ENCODE measurements around the gene LDLRAD3.

Gene LDLRAD3

DNA sequence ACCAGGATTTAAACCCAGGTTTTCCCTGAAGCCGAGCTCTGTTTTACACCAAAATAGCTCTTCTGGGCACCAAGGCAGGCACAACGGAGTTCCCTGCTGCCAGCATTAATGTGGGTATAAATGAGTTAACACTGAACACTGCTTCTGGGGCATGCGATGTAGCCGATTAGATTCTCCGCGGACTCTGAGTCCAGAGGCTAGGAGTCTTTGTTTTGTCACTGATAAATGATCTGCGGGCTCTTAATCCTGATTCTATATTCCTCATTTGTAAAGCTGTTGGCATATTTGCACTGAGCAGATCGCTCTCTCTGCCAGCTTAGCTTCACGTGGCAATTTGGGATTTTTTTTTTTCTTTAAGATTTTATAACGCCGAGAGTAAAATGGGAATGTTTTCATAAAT lies 16.8 kb upstream of the LDLRAD3 start:
- no peak for DNase-seq (ENCODE audit: low read depth, low spot score)
- H3K27ac ChIP-seq = peak overlapping the region; percentile 51

DNA sequence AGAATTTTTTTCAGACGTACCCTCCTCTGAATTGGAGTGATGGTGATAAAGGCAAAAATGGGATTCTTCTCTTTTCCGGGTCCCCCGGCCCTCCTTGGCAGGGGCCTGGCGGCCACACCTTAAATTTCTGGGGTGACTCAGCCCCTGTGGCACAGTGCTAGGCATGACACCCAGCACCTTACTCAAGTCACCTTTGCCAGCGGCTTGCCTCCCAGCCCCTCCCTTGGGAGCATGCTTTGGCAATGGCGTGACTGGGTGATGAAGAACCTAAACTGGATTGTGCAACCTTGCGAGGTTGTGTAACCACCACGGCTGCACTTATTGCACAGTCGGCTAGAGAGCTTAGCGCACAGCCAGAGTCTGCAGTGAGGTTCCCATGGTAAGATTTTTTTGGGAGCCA lies 16.2 kb upstream of the LDLRAD3 start:
- DNase-seq (ENCODE audit: low read depth, low spot score) = peak; percentile 93
- peak overlapping the region; percentile 51 for H3K27ac ChIP-seq

DNA sequence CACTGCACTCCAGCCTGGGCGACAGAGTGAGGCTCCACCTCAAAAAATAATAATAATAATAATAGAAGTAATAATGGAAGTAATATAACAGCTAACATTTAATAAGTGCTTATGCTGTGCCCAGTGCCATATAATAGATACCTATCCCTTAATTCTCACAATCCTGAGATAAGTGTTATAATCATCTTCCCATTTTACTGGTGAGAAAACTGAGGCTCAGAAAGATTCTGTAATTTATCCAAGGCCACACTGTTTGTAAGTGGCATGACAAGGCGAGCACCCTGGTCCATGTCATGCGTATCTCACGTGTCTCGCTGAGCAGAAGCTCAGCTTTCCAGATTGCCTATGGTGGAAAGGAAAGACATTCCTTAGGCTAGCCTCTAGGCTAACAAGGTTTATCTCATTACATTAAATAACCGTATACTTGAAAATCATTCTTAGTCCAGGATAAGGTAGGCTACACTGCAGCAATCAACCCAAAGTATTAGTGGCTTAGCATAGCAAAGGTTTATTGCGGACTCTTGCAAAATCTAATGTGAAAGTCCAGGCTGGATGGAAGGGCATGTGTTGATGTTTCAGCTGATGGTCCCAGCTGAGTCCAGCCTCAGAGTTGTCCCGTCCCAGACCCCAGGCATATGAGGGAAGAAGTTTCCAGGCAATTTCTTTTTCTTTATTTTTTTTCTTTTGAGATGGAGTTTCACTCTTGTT lies 15.0 kb upstream of the LDLRAD3 start:
- no peak for DNase-seq (ENCODE audit: low read depth, low spot score)
- no peak overlapping the region for H3K27ac ChIP-seq

DNA sequence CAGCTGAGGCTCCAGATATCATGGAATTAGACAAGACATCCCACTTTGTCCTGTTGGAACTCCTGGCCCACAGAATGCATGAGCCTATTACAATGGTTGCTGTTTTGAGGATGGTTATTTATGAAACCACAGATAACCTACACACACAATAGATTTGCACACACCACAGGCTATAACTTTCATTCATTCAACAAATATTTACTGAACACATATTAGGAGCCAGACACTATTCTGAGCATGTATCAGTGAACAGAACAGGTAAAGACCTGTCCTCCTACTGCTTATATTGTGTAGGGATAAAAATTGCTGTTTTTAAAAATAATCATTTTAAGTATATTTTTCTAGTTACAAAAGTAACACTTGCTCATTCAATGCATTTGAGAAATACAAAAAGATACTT lies 13.4 kb upstream of the LDLRAD3 start:
- no peak for DNase-seq (ENCODE audit: low read depth, low spot score)
- H3K27ac ChIP-seq = no peak overlapping the region

DNA sequence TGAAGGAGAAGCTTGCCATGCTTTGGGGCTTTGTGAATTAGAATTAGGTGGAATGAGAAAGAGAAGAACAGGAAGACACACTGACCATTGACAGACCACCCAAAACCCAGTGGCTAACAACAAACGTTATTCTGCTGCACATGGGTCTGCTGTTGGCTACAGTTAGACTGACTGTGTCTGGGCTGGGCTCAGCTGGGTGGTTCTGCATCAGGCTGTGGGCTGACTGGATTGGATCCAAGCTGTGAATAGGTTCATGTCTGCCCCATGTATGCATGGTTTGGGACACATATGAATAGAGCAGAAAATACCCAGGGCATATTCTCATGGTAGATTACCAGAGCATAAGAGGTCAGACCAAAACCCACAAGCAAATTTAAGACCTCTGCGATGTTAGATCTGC lies 11.7 kb upstream of the LDLRAD3 start:
- DNase-seq (ENCODE audit: low read depth, low spot score) = no peak
- peak overlapping the region; percentile 51 for H3K27ac ChIP-seq

DNA sequence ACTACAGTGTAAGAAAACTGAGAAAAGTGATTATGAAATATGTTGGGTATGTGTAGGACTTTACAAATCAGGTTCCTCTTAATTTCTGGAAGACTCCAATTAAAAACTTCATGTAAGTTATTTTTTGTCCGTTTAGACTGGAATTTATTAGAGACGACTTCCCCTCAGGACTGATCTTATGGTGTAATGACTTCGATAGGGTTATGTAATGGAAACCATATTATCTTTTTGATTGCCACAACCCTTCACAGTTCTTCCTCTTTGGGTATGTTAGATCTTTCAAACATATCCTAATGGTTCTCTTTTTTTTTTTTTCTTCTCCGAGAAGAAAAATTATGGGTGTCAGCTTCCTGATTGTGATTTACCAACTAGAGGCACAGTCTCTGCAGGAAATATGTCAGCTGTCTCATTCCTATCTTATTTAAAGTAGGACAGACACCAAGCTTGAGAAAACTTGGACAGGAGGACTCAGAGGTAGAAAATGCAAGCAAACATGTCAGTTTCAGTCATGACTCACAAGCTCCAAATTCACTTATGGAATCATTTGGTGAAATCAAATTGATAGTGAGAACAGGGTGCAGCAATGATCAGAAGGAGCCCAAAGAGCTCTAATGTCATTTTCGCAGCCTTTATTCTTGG lies 11.1 kb upstream of the LDLRAD3 start:
- peak; percentile 22 for DNase-seq (ENCODE audit: low read depth, low spot score)
- H3K27ac ChIP-seq = peak overlapping the region; percentile 51

DNA sequence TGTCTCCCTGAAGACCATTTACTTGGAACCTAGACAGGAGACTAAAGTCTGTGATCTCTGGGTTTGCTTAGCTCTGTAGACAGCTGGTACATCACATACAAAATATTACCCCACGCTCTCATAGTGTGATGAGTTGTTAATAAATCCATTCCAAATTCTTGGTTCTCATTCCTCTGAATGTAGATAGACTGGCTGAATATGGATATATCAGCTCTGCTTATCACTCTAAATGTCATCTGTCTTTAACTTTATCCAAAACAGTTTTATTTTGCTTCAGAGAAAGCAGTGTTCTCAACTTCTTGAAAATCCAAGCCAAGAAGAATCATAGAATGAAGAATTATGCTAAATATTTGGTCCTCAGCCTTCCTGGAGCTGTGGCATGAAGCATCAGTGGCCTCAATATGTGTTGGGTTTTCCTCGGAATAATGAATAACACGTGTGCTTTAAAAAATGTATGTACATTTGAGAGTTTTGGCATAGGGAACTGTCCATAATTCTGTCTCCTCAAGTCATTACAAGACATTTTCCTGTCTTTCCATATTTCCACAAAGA lies 10.5 kb upstream of the LDLRAD3 start:
- no peak for DNase-seq (ENCODE audit: low read depth, low spot score)
- H3K27ac ChIP-seq = peak overlapping the region; percentile 51

DNA sequence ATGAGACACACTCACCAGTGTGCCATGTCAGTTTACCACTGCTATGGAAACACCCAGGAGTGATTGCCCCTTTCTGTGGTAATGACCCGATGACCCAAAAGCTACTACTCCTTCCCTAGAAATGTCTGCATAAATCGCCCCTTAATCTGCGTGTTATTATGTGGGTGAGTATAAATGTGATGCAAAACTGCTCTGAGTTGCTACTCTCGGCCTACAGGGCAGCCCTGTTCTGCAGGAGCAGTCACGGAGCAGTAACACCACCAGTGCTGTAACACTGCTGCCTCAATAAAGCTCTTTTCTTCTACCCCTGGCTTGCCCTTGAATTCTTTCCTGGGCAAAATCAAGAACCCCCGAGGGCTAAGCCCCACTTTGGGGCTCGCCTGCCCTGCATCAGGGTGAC lies 9.6 kb upstream of the LDLRAD3 start:
- DNase-seq (ENCODE audit: low read depth, low spot score) = no peak
- H3K27ac ChIP-seq = no peak overlapping the region

DNA sequence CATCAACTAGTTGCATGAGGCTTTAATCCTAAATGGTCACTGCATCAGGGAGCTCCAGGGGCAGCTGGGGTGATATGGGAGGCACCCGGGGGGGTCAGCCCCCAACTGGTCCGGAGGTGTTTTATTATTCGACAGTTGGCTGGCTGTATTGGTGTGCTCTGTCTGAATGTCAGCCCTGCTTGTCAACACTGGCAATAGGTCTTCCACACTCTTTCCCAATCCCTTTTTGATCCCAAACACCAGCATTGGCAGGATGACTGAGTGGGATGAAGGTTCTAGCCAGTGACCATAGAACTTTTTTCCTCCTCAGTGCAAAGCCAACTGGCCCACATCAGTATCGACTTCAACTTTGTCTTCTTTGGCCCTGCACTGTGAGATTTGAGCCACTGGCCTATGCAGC lies 8.9 kb upstream of the LDLRAD3 start:
- H3K27ac ChIP-seq = no peak overlapping the region
- no peak for DNase-seq (ENCODE audit: low read depth, low spot score)

DNA sequence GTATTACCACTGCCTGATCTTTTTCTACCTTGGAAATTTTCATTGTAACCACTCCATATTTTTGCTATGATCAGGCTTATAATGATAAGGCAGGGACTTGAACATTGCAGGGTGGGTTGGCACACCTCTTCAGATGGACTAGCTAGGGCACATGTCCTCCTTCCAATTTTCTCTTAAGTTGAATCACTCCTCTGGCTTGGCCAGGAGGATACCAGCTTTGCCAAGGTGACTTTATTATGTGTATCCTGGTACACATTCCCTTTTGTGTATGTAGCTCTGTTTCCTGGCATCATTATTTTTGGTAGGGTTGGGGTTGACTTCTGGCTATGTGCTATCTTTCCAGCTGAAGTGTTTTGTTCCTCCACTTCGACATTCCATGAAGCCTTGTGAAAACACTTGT lies 8.5 kb upstream of the LDLRAD3 start:
- no peak for DNase-seq (ENCODE audit: low read depth, low spot score)

DNA sequence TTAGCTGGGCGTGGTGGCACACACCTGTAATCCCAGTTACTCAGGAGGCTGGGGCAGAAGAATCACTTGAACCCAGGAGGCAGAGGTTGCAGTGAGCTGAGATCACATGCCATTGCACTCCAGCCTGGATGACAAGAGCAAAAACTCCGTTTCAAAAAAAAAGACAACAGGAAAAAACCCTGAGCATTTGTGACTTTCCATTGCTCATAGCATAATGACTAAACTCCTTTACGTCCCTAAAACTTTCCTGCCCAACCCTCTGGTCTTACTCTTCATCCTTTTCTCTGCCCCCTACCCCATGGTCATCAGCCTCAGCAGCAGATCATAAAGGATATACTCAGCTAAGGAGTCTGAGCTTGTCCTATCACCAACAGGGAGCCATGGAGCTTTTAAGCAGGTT lies 6.8 kb upstream of the LDLRAD3 start:
- DNase-seq (ENCODE audit: low read depth, low spot score) = no peak
- H3K27ac ChIP-seq = no peak overlapping the region

More for the DNA sequence above, 8.5 kb upstream of the LDLRAD3 start:
- H3K27ac ChIP-seq = no peak overlapping the region

DNA sequence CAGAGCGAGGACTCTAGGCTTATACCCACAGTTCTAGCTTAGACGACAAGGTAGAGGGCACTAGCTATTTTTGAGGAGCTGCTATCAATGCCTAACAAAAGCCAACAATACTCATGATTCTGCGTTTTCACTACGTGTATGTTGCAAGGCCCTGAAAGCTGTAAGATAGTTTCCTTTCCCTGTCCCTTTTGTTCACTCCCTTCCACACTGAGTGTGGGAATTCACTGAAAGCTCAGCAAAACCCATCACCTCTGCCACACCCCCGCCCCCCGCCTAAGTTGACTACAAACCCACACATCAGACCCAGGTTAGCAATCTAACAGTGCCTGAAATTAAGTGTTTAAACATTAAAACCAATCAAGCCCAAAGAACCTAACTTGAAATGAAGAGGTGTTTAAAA lies 6.2 kb upstream of the LDLRAD3 start:
- H3K27ac ChIP-seq = no peak overlapping the region
- DNase-seq (ENCODE audit: low read depth, low spot score) = no peak

DNA sequence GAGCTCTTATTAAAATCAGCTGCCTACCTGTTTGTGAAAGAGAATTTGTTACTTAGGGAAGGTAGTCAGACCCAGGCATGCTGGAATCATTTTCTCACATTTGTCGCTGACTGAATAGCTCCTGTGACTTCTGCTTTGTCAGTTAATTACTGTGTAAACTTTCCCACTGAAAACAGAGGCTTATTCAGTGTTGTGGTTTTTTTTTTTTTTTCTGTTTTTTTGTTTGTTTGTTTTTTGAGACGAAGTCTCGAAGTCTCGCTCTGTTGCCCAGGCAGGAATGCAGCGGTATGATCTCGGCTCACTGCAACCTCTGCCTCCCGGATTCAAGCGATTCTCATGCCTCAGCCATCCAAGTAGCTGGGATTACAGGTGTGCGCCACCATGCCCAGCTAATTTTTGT lies 5.6 kb upstream of the LDLRAD3 start:
- no peak for DNase-seq (ENCODE audit: low read depth, low spot score)

DNA sequence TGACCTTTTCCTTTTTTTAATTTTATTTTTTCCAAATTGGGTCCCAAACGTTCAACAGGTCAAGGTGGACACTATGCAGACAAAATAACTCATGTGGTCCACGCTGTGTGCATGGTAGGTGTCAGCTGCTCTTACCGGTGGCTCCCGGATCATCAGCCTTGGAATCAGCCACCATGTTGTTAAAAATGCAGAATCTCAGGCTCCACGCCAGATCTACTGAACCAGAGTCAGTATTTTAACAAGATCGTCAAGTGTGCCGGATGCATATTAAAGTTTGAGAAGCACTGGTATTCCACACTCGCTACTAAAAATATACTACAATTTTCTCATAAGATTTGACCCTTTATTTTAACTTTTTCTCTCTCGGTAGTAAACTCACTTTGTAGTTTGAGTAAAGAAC lies 553 bp upstream of the LDLRAD3 start:
- DNase-seq (ENCODE audit: low read depth, low spot score) = no peak
- H3K27ac ChIP-seq = no peak overlapping the region

More for the DNA sequence above, 5.6 kb upstream of the LDLRAD3 start:
- H3K27ac ChIP-seq = no peak overlapping the region

DNA sequence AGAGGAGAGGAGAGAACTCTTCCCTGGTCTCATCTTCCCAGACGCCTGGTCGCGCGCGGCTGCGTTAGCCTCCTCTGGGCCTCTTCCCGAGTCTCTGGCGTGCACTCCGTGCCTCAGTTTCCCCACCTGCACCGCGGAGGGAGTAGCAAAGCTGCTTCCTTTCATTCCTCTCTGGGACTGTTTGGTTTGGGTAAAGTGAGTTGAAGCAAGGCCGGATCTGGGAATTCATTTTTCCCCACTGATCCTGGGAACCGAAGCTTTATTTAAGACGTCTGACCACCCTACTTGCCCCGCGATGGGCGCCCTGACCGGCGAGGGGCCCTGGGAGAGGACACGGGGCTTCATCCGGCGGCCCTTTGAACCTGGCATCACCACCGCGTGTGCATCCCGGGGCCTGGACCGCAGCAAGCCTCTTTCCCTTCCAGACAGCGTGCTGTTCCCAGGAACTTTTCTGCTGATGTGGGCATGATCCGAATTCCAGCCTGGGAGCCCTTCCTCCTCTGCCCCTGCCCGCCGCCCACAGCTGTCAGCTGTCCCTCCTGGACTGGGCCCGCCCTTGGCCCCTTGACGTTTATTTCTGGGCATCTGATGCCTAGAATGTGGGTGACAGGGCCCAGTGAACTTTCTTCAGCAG lies 758 bp downstream of the LDLRAD3 start:
- no peak for DNase-seq (ENCODE audit: low read depth, low spot score)
- no peak overlapping the region for H3K27ac ChIP-seq

DNA sequence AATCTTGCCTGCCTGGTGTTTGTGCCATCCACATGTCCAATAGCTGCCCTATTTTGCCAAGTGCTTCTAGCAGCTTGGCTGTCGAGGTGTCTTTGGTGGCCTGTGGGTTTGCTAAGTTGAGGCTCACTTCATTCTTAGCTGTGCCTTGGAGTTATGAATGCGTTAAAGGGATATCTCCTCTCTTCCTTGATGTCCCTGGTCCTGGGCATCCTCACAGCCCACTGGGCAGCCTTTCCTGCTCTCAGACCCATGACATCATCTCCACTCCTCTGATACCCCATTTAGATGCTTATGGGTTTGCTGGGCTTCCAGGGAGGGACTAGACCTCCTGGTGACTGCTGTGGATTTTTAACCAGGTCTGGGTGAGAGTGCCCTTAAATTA lies 1.3 kb downstream of the LDLRAD3 start:
- DNase-seq (ENCODE audit: low read depth, low spot score) = no peak
- no peak overlapping the region for H3K27ac ChIP-seq

DNA sequence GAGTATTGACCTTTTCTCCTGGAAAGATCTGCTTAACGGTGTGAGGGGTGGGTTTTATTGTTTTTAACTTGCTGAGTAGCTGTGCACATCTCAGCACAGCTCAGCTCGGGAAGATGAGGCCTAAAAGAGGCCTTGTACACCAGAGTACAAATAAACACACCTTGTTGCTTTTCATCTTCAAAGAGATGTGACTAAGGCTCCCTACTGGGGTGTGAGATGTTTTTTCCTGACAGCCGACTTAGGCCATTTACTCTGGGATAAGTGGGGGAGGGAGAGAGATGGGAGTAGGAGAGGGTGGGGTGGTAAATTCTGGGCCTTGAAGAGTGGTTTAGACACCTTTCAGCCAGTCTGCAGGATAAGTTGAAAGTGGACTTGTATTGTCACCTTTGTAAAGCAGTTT lies 2.9 kb downstream of the LDLRAD3 start:
- H3K27ac ChIP-seq = no peak overlapping the region
- no peak for DNase-seq (ENCODE audit: low read depth, low spot score)

DNA sequence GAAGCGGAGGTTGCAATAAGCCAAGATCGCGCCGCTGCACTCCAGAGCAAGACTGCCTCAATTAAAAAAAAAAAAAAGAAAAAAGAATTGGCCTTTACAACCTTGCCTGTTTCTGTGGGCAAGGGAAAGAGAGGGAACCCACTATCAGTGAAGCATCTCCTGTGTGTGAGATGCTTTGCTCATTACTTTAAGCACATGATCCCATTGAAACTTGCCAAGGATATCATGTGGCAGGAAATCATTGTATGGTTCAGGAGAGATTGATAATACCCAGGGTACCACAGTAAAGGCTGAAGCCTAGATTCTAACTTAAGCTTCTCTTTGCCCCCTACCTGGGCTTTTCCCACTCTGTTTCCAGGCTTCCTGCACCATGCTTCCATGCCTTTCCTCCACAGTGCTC lies 3.6 kb downstream of the LDLRAD3 start:
- DNase-seq (ENCODE audit: low read depth, low spot score) = no peak
- no peak overlapping the region for H3K27ac ChIP-seq

DNA sequence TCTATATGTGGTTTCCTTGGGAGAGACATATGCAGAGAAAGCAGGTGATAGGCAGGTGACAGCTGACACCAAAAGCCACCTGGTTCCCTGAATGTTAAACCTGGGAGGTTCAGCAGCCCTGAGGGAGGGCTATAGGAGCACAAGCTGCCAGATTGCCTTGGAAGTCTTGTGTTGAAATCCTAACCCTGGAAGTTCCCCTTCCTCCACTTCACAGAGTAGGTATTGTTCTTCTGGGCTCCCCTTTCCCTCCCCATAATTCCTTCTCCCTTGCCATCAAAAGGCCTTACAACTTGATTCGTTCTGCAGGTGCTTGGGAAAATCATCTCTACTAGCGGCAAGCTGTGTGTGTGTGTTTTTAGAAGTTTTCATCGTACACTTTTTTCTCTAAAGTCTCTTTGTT lies 5.4 kb downstream of the LDLRAD3 start:
- no peak overlapping the region for H3K27ac ChIP-seq
- no peak for DNase-seq (ENCODE audit: low read depth, low spot score)

DNA sequence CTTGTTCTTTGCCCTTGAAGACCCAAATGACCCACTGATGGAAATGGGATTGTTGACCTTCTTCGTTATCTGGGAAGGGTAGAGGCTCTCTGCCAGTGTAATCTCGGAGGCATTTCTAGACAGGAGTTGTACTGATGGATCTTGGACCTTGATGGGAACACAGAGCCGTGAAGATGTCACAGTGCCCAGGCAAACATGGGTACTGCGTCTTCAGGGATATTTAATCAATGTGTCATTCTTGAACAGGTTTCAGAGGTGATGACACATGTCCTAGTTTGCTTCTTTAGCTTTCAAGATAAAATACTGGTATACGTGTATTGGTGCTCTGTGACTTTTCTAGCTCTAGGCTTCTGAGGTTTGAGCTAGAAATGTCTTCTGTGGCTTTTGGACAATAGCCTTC lies 6.2 kb downstream of the LDLRAD3 start:
- DNase-seq (ENCODE audit: low read depth, low spot score) = no peak
- H3K27ac ChIP-seq = no peak overlapping the region

DNA sequence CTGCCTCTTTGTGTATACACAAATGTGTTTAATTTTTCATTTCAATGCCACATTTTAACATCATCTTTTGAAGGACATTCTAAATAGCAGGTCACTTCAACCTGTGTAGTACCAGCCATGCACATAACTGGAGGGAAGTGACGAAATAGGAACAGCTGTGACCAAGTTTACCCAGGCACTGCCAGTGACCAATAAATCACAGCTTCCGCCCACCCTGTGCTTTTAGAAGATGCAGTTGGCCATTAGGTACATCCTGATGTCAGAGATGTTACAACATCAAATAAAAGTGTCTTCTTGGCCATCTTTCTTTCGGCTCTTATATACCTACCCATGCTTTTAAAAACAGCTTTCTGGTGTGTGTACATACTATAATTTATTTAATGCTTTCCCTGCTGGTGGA lies 7.8 kb downstream of the LDLRAD3 start:
- no peak for DNase-seq (ENCODE audit: low read depth, low spot score)
- no peak overlapping the region for H3K27ac ChIP-seq

Data from epithelial cell of prostate (primary cell).